BJ (cell line): ENCODE results near the gene TIMM10. TPM values are rescaled to one million over a fixed set of nuclear protein-coding genes. Genes with fewer than 3 reads are reported as not detected.

ENCODE experiments used
- CTCF ChIA-PET: fragments of 350-600 bp; formaldehyde crosslinking; extraction: SDS; loops from one replicate; lab custom pipeline; 2021; ENCODE audit warnings: antibody characterized with exemption, inconsistent platforms; lab: Yijun Ruan, JAX
- POLR2A ChIA-PET: fragments of 300-600 bp; sonication (Branson Sonifier 250); formaldehyde crosslinking; extraction: SDS; loops from one replicate; lab custom pipeline; 2021; ENCODE audit warnings: antibody characterized with exemption; lab: Charles Lee
- DNase-seq: peaks from one replicate; pipeline ENCODE4 v3.0.0-alpha.2; 2011; ENCODE audit warnings: low read depth
- H3K27me3 ChIP-seq: 2 replicates; pipeline ENCODE4 v1.6.0; 2011; ENCODE audit warnings: low read length; ENCODE audit not compliant: control insufficient read depth, insufficient read depth
- H3K36me3 ChIP-seq: 2 replicates; pipeline ENCODE4 v1.5.1; 2011; ENCODE audit warnings: low read length; ENCODE audit not compliant: control insufficient read depth, insufficient read depth
- H3K4me3 ChIP-seq: 2 replicates; pipeline ENCODE4 v1.5.1; 2011; ENCODE audit warnings: low read depth, mild to moderate bottlenecking, control low read depth, low read length
- polyA plus RNA-seq: library from polyadenylated mRNA; depleted of rRNA; stranded (reverse); fragments of >200 nt; gene quantifications from 2 replicates; pipeline ENCODE4 v1.2.3, GENCODE V29; 2011
- TF ChIP-seq, protein P1 (sequence below): IDR thresholded peaks from 2 replicates; pipeline ENCODE4 v1.5.1; 2011; ENCODE audit warnings: low read depth, mild to moderate bottlenecking, control low read depth, inconsistent platforms, low read length, moderate library complexity; ENCODE audit not compliant: insufficient read depth

The TIMM10 gene
- polyA plus RNA-seq, 1 experiment = 90.5 TPM

DNA sequence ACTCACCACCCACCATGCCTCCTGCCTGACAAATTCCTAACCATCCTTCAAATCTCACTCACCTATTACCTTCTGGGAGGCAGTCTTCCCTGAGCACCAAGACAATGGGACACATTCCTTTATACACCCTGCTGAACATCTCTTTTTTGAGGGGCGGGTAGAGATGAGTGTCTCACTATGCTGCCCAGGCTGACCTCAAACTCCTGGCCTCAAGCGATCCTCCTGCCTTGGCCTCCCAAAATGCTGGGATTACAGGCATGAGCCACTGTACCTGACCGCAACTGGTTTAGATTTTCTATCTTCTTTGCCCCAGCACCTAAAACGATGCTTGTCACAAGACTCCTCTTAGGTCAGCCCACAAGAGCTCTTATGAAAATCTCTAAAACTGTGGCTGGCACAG lies 7.1 kb downstream of the TIMM10 start:
- H3K36me3 ChIP-seq = peaks cover 2% of the 10 kb centered on the region; the same call in 1 of the 2 replicates
- DNase-seq = no peak
- no peaks in the 10 kb centered on the region for H3K27me3 ChIP-seq
- H3K4me3 ChIP-seq = no peak overlapping the region
- TF ChIP-seq, protein P1, sequence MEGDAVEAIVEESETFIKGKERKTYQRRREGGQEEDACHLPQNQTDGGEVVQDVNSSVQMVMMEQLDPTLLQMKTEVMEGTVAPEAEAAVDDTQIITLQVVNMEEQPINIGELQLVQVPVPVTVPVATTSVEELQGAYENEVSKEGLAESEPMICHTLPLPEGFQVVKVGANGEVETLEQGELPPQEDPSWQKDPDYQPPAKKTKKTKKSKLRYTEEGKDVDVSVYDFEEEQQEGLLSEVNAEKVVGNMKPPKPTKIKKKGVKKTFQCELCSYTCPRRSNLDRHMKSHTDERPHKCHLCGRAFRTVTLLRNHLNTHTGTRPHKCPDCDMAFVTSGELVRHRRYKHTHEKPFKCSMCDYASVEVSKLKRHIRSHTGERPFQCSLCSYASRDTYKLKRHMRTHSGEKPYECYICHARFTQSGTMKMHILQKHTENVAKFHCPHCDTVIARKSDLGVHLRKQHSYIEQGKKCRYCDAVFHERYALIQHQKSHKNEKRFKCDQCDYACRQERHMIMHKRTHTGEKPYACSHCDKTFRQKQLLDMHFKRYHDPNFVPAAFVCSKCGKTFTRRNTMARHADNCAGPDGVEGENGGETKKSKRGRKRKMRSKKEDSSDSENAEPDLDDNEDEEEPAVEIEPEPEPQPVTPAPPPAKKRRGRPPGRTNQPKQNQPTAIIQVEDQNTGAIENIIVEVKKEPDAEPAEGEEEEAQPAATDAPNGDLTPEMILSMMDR = no peak
- ChIA-PET CTCF (interaction anchor here (4.0 to 12.6 kb wide), 3 partner anchors 29 to 66 kb away, joined by 20 to 182 read pairs (median 148); partner anchors contain the start of gene RTN4RL2), POLR2A (no interaction called here)

DNA sequence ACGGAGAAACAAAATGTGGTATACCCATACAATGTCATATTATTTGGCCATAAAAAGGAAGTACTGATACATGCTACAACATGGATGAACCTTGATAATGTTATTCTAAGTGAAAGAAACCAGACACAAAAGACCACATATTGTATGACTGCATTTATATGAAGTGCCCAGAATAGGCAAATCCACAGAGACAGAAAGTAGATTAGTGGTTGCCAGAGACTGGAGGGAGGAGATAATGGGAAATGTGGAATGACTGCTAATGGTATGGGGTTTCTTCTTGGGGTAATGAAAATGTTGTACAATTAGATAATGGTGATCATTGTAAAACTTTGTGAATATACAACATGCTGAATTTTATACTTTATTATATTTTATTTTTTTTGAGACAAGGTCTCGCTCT lies 9.4 kb downstream of the TIMM10 start:
- POLR2A ChIA-PET = no interaction called here
- no peaks in the 10 kb centered on the region for H3K27me3 ChIP-seq
- no peak overlapping the region for H3K4me3 ChIP-seq
- H3K36me3 ChIP-seq = no peaks in the 10 kb centered on the region
- TF ChIP-seq, protein P1 = no peak
- no peak for DNase-seq
- CTCF ChIA-PET = interaction anchor here (8.8 to 9.0 kb wide), 2 partner anchors 28 to 62 kb away, joined by 75 to 136 read pairs; partner anchors contain the start of gene RTN4RL2

DNA sequence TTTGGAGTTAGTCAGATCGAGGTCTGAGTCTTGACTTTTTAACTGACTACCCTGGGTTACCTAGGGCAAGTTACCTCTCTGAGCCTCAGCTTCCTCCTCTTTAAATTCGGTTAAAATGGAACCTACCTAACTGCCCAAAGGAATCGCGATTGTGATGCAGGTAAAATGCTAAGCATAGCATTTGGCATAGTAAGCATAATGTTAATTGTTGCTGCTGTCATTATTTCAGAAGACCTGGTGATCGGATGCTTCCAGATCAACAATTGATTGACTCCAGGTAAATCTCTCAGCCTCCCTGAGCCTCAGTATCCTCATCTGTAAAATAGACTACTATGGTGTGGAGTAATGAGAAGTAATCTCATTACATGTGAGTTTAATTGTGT lies 14.5 kb downstream of the TIMM10 start:
- Histone ChIP-seq H3K27me3 (no peaks in the 10 kb centered on the region), H3K4me3 (peak overlapping the region; percentile 79), H3K36me3 (no peaks in the 10 kb centered on the region)
- TF ChIP-seq, protein P1 = no peak
- ChIA-PET CTCF (interaction anchor here (0.7 to 9.0 kb wide), 12 partner anchors 8 to 170 kb away, joined by 3 to 136 read pairs (median 4); partner anchors contain the start of gene RTN4RL2), POLR2A (no interaction called here)
- no peak for DNase-seq

DNA sequence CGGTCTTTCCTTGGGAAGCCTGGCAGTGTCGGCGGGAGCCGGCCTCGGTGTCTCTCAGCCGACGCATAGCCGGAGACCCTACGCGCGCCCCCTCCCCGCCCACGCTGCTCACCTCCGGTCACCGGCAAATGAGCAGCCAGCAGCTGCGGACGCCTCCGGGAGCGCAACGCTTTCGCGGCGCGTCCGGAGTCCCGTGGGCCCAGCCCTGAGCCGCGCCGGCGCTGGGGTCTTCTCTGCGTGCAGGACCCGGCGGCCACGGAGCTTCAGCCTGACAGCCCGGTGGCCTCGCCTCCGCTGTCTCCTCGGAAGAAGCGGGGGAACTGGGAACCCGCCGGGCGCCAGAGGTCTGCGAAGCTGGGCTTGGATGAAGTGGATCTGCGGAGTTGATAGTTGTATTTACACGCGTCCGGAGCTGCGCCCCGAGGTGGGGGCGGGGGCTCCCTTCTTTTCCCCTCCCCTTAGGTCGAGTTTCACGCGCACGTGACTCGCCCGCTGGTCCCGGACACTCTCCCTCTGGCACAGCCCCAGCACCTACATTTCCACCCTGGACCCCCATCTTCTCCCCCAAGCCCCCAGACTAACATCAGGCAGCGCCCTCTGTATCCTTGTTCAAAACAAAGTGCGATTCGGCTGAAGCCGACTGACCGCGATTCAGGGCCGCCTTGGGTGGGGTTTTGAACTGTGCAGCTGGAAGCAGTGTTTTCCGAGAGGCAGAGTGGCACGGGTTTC lies 15.1 kb downstream of the TIMM10 start, which contains the start of gene SLC43A1:
Gene SLC43A1, minus strand, starts transcription at position 371 of the 729 bp plus-strand sequence. CDS start 1,591 bp downstream, outside the sequence.
- POLR2A ChIA-PET = no interaction called here
- TF ChIP-seq, protein P1 = no peak; the same call in 1 of the 2 replicates
- CTCF ChIA-PET = interaction anchor here (0.7 to 9.0 kb wide), 14 partner anchors 9 to 170 kb away, joined by 3 to 136 read pairs (median 4); partner anchors contain the start of genes RTN4RL2 and UBE2L6

More for the DNA sequence above, 15.1 kb downstream of the TIMM10 start, which contains the start of gene SLC43A1:
- DNase-seq = no peak
- no peaks in the 10 kb centered on the region for H3K27me3 ChIP-seq
- H3K36me3 ChIP-seq = no peaks in the 10 kb centered on the region
- peak within 1 kb of the TSS; percentile 79 for H3K4me3 ChIP-seq
